Measurements from ENCODE around the gene PITX3.

Gene PITX3

GRCh38 chr10:102241444-102242117 lies at the start of gene PITX3:
Gene PITX3 (minus strand): TSS chr10:102241512. CDS start chr10:102232080, 9,432 bp downstream.
- peak; percentile 51 for DNase-seq

GRCh38 chr10:102289840-102290239 lies 48.5 kb upstream of the PITX3 start:
- DNase-seq, result no peak

- no peak for DNase-seq
Measured at GRCh38 chr10:102289356-102289755, 48.0 kb upstream of the PITX3 start.

- DNase-seq, result no peak
Measured at GRCh38 chr10:102287991-102288390, 46.7 kb upstream of the PITX3 start.

- DNase-seq, result no peak
Measured at GRCh38 chr10:102287538-102287937, 46.2 kb upstream of the PITX3 start.

- no peak for DNase-seq
Measured at GRCh38 chr10:102286216-102286615, 44.9 kb upstream of the PITX3 start.

GRCh38 chr10:102285133-102285532 lies 43.8 kb upstream of the PITX3 start:
- no peak for DNase-seq

- no peak for DNase-seq
Measured at GRCh38 chr10:102284531-102284930, 43.2 kb upstream of the PITX3 start.

- DNase-seq, result no peak
Measured at GRCh38 chr10:102283890-102284289, 42.6 kb upstream of the PITX3 start.

- no peak for DNase-seq
Measured at GRCh38 chr10:102283488-102283887, 42.2 kb upstream of the PITX3 start.

- DNase-seq, result no peak
Measured at GRCh38 chr10:102281102-102281487, 39.8 kb upstream of the PITX3 start.

GRCh38 chr10:102280397-102281101 lies 39.2 kb upstream of the PITX3 start:
- no peak for DNase-seq

GRCh38 chr10:102279104-102279503 lies 37.8 kb upstream of the PITX3 start:
- DNase-seq, result no peak

GRCh38 chr10:102275343-102275742 lies 34.0 kb upstream of the PITX3 start:
- DNase-seq, result no peak

- no peak for DNase-seq
Measured at GRCh38 chr10:102274062-102274461, 32.8 kb upstream of the PITX3 start.

GRCh38 chr10:102269017-102269416 lies 27.7 kb upstream of the PITX3 start:
- no peak for DNase-seq

- DNase-seq, result no peak
Measured at GRCh38 chr10:102268375-102268888, 27.1 kb upstream of the PITX3 start.

GRCh38 chr10:102267748-102268147 lies 26.4 kb upstream of the PITX3 start:
- DNase-seq, result no peak

GRCh38 chr10:102266670-102267069 lies 25.4 kb upstream of the PITX3 start:
- no peak for DNase-seq

GRCh38 chr10:102264371-102264770 lies 23.1 kb upstream of the PITX3 start:
- DNase-seq, result no peak

- no peak for DNase-seq
Measured at GRCh38 chr10:102262744-102263370, 21.5 kb upstream of the PITX3 start.

- no peak for DNase-seq
Measured at GRCh38 chr10:102261842-102262241, 20.5 kb upstream of the PITX3 start.

GRCh38 chr10:102261196-102261595 lies 19.9 kb upstream of the PITX3 start:
- no peak for DNase-seq

- no peak for DNase-seq
Measured at GRCh38 chr10:102255404-102255803, 14.1 kb upstream of the PITX3 start.
